Astrocyte (in vitro differentiated cells and primary cell): ENCODE results near the gene OTOGL. TPM values are rescaled to one million over a fixed set of nuclear protein-coding genes. Genes with fewer than 3 reads are reported as not detected.

Source experiments
- DNase-seq: peaks from one replicate; pipeline ENCODE4 v3.0.0-alpha.2; 2010; ENCODE audit warnings: low read depth
- FAIRE-seq: peaks from 2 replicates; lab custom pipeline; 2011; peaks lifted over from hg19 to GRCh38; lab: Jason Lieb, UNC
- H2AFZ ChIP-seq: 2 replicates; pipeline ENCODE4 v1.6.0; 2012; ENCODE audit warnings: low read depth, low read length, inconsistent platforms
- H3K27ac ChIP-seq: 2 replicates; pipeline ENCODE4 v1.5.1; 2011; ENCODE audit warnings: low read depth, low read length, inconsistent platforms
- H3K27me3 ChIP-seq: 2 replicates; pipeline ENCODE4 v1.6.0; 2011; ENCODE audit warnings: low read length, inconsistent platforms; ENCODE audit not compliant: insufficient read depth
- H3K36me3 ChIP-seq: 2 replicates; pipeline ENCODE4 v1.5.1; 2011; ENCODE audit warnings: low read length, inconsistent platforms; ENCODE audit not compliant: insufficient read depth
- H3K4me1 ChIP-seq: 2 replicates; pipeline ENCODE4 v1.5.1; 2011; ENCODE audit warnings: low read length, inconsistent platforms; ENCODE audit not compliant: insufficient read depth
- H3K4me2 ChIP-seq: 2 replicates; pipeline ENCODE4 v1.6.0; 2012; ENCODE audit warnings: low read length, inconsistent platforms
- H3K4me3 ChIP-seq: 2 replicates; pipeline ENCODE4 v1.5.1; 2011; ENCODE audit warnings: low read depth, mild to moderate bottlenecking, low read length, inconsistent platforms; ENCODE audit not compliant: insufficient read depth
- H3K79me2 ChIP-seq: 2 replicates; pipeline ENCODE4 v1.6.0; 2012; ENCODE audit warnings: mild to moderate bottlenecking, low read length, inconsistent platforms; ENCODE audit not compliant: insufficient read depth
- H3K9ac ChIP-seq: 2 replicates; pipeline ENCODE4 v1.6.0; 2012; ENCODE audit warnings: mild to moderate bottlenecking, low read length, inconsistent platforms
- H3K9me3 ChIP-seq: 2 replicates; pipeline ENCODE4 v1.5.1; 2012; ENCODE audit warnings: low read depth, mild to moderate bottlenecking, low read length, inconsistent platforms; ENCODE audit not compliant: insufficient read depth
- H4K20me1 ChIP-seq: 2 replicates; pipeline ENCODE4 v1.6.0; 2012; ENCODE audit warnings: low read length, inconsistent platforms; ENCODE audit not compliant: insufficient read depth
- H3K27ac Mint-ChIP-seq: one replicate; pipeline ENCODE4 v1.8.0; 2021; ENCODE audit warnings: mild to moderate bottlenecking, mixed read lengths; ENCODE audit not compliant: unreplicated experiment
- H3K27me3 Mint-ChIP-seq: one replicate; pipeline ENCODE4 v1.8.0; 2021; ENCODE audit warnings: low read depth, mixed read lengths; ENCODE audit not compliant: unreplicated experiment
- H3K36me3 Mint-ChIP-seq: one replicate; pipeline ENCODE4 v1.8.0; 2021; ENCODE audit warnings: low read depth, mixed read lengths; ENCODE audit not compliant: unreplicated experiment
- H3K4me1 Mint-ChIP-seq: one replicate; pipeline ENCODE4 v1.8.0; 2021; ENCODE audit warnings: low read depth, mixed read lengths; ENCODE audit not compliant: unreplicated experiment
- H3K4me3 Mint-ChIP-seq: one replicate; pipeline ENCODE4 v1.8.0; 2021; ENCODE audit warnings: mild to moderate bottlenecking, moderate library complexity, mixed read lengths; ENCODE audit not compliant: unreplicated experiment
- H3K9me3 Mint-ChIP-seq: one replicate; pipeline ENCODE4 v1.8.0; 2021; ENCODE audit warnings: mild to moderate bottlenecking, mixed read lengths; ENCODE audit not compliant: unreplicated experiment
- EZH2 ChIP-seq: IDR thresholded peaks from 2 replicates; pipeline ENCODE4 v1.6.1; 2012; ENCODE audit warnings: mild to moderate bottlenecking, low read length, inconsistent platforms; ENCODE audit not compliant: insufficient read depth
- total RNA-seq: library from RNA; stranded (reverse); gene quantifications from 2 replicates; pipeline ENCODE4 v1.2.1, GENCODE V29; 2021
- TF ChIP-seq, protein P1 (sequence below): IDR thresholded peaks from 2 replicates; pipeline ENCODE4 v1.5.1; 2011; ENCODE audit warnings: low read depth, mild to moderate bottlenecking, inconsistent platforms, low read length, moderate library complexity; ENCODE audit not compliant: insufficient read depth

OTOGL gene
- total RNA-seq, 1 donor from 2014 or later, result 0.16 TPM

DNA sequence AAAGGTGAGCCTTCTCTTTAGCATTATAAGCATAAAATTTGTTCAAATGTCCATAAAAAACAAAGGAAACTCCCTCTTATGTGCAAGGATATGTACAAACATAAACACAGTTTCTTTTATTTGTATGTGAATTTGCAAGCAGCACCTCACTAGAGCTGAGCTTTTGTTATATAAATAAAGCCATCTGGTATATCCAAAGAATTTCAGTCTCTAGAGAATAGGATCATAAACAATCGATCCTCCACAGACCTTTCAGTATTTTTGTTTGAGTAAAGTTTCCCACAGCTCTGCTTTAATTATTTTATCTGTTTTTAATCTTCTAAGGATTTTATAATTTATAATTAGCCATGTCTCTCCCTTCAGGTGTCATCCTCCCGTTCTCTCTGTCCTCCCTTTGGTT is 89.2 kb downstream of the OTOGL start:
- no peak overlapping the region for H3K27ac Mint-ChIP-seq
- Histone ChIP-seq H3K27ac (peak overlapping the region; percentile 24), H3K4me2 (peak overlapping the region; percentile 7)

DNA sequence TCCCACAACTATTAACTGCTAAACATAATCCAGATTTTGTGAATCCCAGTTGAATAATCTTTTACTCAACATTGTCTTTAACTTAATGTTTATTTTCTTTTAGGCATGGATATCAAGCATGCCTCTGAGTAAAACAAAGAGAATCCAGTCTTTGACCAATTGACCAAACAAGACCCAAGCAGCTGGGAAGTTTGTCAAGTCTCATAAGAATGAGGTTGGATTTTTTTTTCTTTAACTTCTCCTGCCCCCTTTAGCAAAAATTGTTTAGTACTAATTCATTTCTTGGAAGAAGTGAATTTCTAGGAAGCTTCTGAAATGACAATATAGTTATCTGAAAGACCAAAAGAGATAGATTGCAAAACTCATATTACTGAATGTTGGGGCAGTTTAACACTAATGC is 89.9 kb downstream of the OTOGL start:
- peak overlapping the region; percentile 45 for H3K4me2 ChIP-seq
- Mint-ChIP-seq H3K27ac (no peak overlapping the region), H3K36me3 (no peaks in the 10 kb centered on the region), H3K4me1 (peaks cover 21% of the 10 kb centered on the region), H3K4me3 (no peak overlapping the region), H3K9me3 (no peaks in the 10 kb centered on the region), H3K27me3 (no peaks in the 10 kb centered on the region)
- FAIRE-seq, result no peak
- no peak overlapping the region for H3K9ac ChIP-seq
- H3K4me1 ChIP-seq, result peaks cover 30% of the 10 kb centered on the region
- no peak for TF ChIP-seq EZH2
- TF ChIP-seq, protein P1, sequence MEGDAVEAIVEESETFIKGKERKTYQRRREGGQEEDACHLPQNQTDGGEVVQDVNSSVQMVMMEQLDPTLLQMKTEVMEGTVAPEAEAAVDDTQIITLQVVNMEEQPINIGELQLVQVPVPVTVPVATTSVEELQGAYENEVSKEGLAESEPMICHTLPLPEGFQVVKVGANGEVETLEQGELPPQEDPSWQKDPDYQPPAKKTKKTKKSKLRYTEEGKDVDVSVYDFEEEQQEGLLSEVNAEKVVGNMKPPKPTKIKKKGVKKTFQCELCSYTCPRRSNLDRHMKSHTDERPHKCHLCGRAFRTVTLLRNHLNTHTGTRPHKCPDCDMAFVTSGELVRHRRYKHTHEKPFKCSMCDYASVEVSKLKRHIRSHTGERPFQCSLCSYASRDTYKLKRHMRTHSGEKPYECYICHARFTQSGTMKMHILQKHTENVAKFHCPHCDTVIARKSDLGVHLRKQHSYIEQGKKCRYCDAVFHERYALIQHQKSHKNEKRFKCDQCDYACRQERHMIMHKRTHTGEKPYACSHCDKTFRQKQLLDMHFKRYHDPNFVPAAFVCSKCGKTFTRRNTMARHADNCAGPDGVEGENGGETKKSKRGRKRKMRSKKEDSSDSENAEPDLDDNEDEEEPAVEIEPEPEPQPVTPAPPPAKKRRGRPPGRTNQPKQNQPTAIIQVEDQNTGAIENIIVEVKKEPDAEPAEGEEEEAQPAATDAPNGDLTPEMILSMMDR, result no peak
- H3K27me3 ChIP-seq, result no peaks in the 10 kb centered on the region
- no peak overlapping the region for H3K4me3 ChIP-seq
- H3K79me2 ChIP-seq, result no peaks in the 10 kb centered on the region
- DNase-seq, result peak; percentile 92
- H2AFZ ChIP-seq, result no peak overlapping the region
- no peaks in the 10 kb centered on the region for H3K36me3 ChIP-seq
- no peaks in the 10 kb centered on the region for H3K9me3 ChIP-seq
- H4K20me1 ChIP-seq, result no peaks in the 10 kb centered on the region
- H3K27ac ChIP-seq, result peak overlapping the region; percentile 28

More for the DNA sequence above, 89.2 kb downstream of the OTOGL start:
- H3K27me3 Mint-ChIP-seq, result no peaks in the 10 kb centered on the region
- DNase-seq, result no peak
- H3K36me3 Mint-ChIP-seq, result no peaks in the 10 kb centered on the region
- Histone ChIP-seq H3K4me3 (no peak overlapping the region), H3K36me3 (no peaks in the 10 kb centered on the region), H3K27me3 (no peaks in the 10 kb centered on the region), H2AFZ (no peak overlapping the region), H3K79me2 (no peaks in the 10 kb centered on the region), H3K9me3 (no peaks in the 10 kb centered on the region), H3K9ac (no peak overlapping the region), H4K20me1 (no peaks in the 10 kb centered on the region), H3K4me1 (peaks cover 30% of the 10 kb centered on the region)
- H3K9me3 Mint-ChIP-seq, result no peaks in the 10 kb centered on the region
- TF ChIP-seq, protein P1, result no peak
- no peak for TF ChIP-seq EZH2
- H3K4me3 Mint-ChIP-seq, result no peak overlapping the region
- H3K4me1 Mint-ChIP-seq, result peaks cover 21% of the 10 kb centered on the region
- no peak for FAIRE-seq

- H3K9ac ChIP-seq, result no peak overlapping the region
- no peak overlapping the region for H2AFZ ChIP-seq
- peak overlapping the region; percentile 45 for H3K4me2 ChIP-seq
- Mint-ChIP-seq H3K4me3 (no peak overlapping the region), H3K27ac (no peak overlapping the region), H3K27me3 (no peaks in the 10 kb centered on the region), H3K36me3 (no peaks in the 10 kb centered on the region), H3K4me1 (peaks cover 21% of the 10 kb centered on the region), H3K9me3 (no peaks in the 10 kb centered on the region)
- H3K27ac ChIP-seq, result peak overlapping the region; percentile 28
- no peak for FAIRE-seq
- H3K36me3 ChIP-seq, result no peaks in the 10 kb centered on the region
- H4K20me1 ChIP-seq, result no peaks in the 10 kb centered on the region
- peaks cover 30% of the 10 kb centered on the region for H3K4me1 ChIP-seq
- no peaks in the 10 kb centered on the region for H3K79me2 ChIP-seq
- no peaks in the 10 kb centered on the region for H3K27me3 ChIP-seq
- no peak overlapping the region for H3K4me3 ChIP-seq
- no peak for TF ChIP-seq EZH2
- TF ChIP-seq, protein P1, result no peak
- no peak for DNase-seq
- no peaks in the 10 kb centered on the region for H3K9me3 ChIP-seq
Observed at GRCh38 chr12:80190001-80190400, 90.7 kb downstream of the OTOGL start.
